ENCODE measurements around the gene NAALADL2.

Gene NAALADL2

GRCh38 chr3:175338775-175339535, 479.8 kb downstream of the NAALADL2 start:
- no peak for TF ChIP-seq CTCF (IDR thresholded peaks at IDR 0.05; ENCODE audit: extremely low read depth, insufficient read depth, missing control alignments)
- no peak for DNase-seq (ENCODE audit: low spot score)
- in situ Hi-C loops (cut with MboI; ENCODE audit: low pct_unique_long_range_greater_than_20kb, low sequenced_read_pairs, unreplicated experiment): no loop called here

GRCh38 chr3:175340338-175341015, 481.3 kb downstream of the NAALADL2 start:
- in situ Hi-C loops (cut with MboI; ENCODE audit: low pct_unique_long_range_greater_than_20kb, low sequenced_read_pairs, unreplicated experiment): no loop called here
- no peak for TF ChIP-seq CTCF (IDR thresholded peaks at IDR 0.05; ENCODE audit: extremely low read depth, insufficient read depth, missing control alignments)
- DNase-seq (ENCODE audit: low spot score): no peak

GRCh38 chr3:175342196-175342595, 483.1 kb downstream of the NAALADL2 start:
- in situ Hi-C loops (cut with MboI; ENCODE audit: low pct_unique_long_range_greater_than_20kb, low sequenced_read_pairs, unreplicated experiment): no loop called here
- no peak for TF ChIP-seq CTCF (IDR thresholded peaks at IDR 0.05; ENCODE audit: extremely low read depth, insufficient read depth, missing control alignments)
- no peak for DNase-seq (ENCODE audit: low spot score)

- in situ Hi-C loops (cut with MboI; ENCODE audit: low pct_unique_long_range_greater_than_20kb, low sequenced_read_pairs, unreplicated experiment): no loop called here
- TF ChIP-seq CTCF (IDR thresholded peaks at IDR 0.05; ENCODE audit: extremely low read depth, insufficient read depth, missing control alignments): no peak
- DNase-seq (ENCODE audit: low spot score): no peak
Measured at GRCh38 chr3:175343946-175344345, 484.8 kb downstream of the NAALADL2 start.

- in situ Hi-C loops (cut with MboI; ENCODE audit: low pct_unique_long_range_greater_than_20kb, low sequenced_read_pairs, unreplicated experiment): no loop called here
- TF ChIP-seq CTCF (IDR thresholded peaks at IDR 0.05; ENCODE audit: extremely low read depth, insufficient read depth, missing control alignments): no peak
- DNase-seq (ENCODE audit: low spot score): no peak
Measured at GRCh38 chr3:175346573-175347356, 487.6 kb downstream of the NAALADL2 start.

GRCh38 chr3:175349168-175349567, 490.0 kb downstream of the NAALADL2 start:
- TF ChIP-seq CTCF (IDR thresholded peaks at IDR 0.05; ENCODE audit: extremely low read depth, insufficient read depth, missing control alignments): no peak
- DNase-seq (ENCODE audit: low spot score): no peak
- in situ Hi-C loops (cut with MboI; ENCODE audit: low pct_unique_long_range_greater_than_20kb, low sequenced_read_pairs, unreplicated experiment): no loop called here

Data from GM13977 (cell line).